Heart left ventricle (tissue), 16 donors: ENCODE measurements around the gene NCOA6. TPM values are rescaled to one million over a fixed set of nuclear protein-coding genes. Genes with fewer than 3 reads are reported as not detected.
A peak's percentile ranks its signal among the peaks of the same experiment; 100 is the strongest.

ENCODE experiments used
- ATAC-seq, 4 donors: fragments of 200-7000 bp; cut with Tn5 transposase; one replicate each; pipeline ENCODE4 v1.9.1; 2020 to 2022; ENCODE audit warnings: moderate library complexity in 4 of 4, mild to moderate bottlenecking in 3 of 4, moderate number of reproducible peaks in 1 of 4
- DNase-seq, 5 donors: peaks; one replicate each; pipeline ENCODE4 v3.0.0-alpha.2; 2020
- H3K27ac ChIP-seq, 12 donors: fragments of 200-600 bp; sonication (generic) in 4 of 12; one replicate each; pipeline versions ENCODE4 v1.5.0 to v1.8.0; 2016 to 2022; ENCODE audit warnings: mild to moderate bottlenecking in 2 of 12
- H3K27me3 ChIP-seq, 9 donors: fragments of 200-600 bp; sonication (generic) in 2 of 9; one replicate each; pipeline versions ENCODE4 v1.5.1 to v1.8.0; 2016 to 2022; ENCODE audit warnings: mild to moderate bottlenecking in 3 of 9
- H3K36me3 ChIP-seq, 9 donors: fragments of 200-600 bp; sonication (generic) in 2 of 9; one replicate each; pipeline versions ENCODE4 v1.5.0 to v1.8.0; 2018 to 2022; ENCODE audit warnings: mild to moderate bottlenecking in 2 of 9
- H3K4me1 ChIP-seq, 12 donors: fragments of 200-600 bp; sonication (generic) in 4 of 12; one replicate each; pipeline versions ENCODE4 v1.5.0 to v1.8.0; 2016 to 2022; ENCODE audit warnings: mild to moderate bottlenecking in 3 of 12
- H3K4me3 ChIP-seq, 12 donors: fragments of 200-600 bp; sonication (generic) in 4 of 12; one replicate each; pipeline versions ENCODE4 v1.5.0 to v1.8.0; 2017 to 2022; ENCODE audit warnings: mild to moderate bottlenecking in 9 of 12, moderate library complexity in 4 of 12
- H3K9me3 ChIP-seq, 12 donors: fragments of 200-600 bp; sonication (generic) in 4 of 12; one replicate each; pipeline versions ENCODE4 v1.5.0 to v1.8.0; 2016 to 2022; ENCODE audit warnings: mild to moderate bottlenecking in 1 of 12
- POLR2A ChIP-seq, 2 donors: fragments of 450-650 bp; IDR thresholded peaks; one replicate each; pipeline ENCODE4 v1.6.1; 2017; ENCODE audit warnings: antibody characterized with exemption in 2 of 2, mild to moderate bottlenecking in 2 of 2, moderate library complexity in 2 of 2
- WGBS, 4 donors: extraction: QIAGEN DNeasy Blood & Tissue Kit in 2 of 4; methylation state at CpG; one replicate each; pipeline versions ENCODE4 v1.1.5 to v1.1.7; 2013 to 2018; 5-methylcytosine and 5-hydroxymethylcytosine counted together
- intact Hi-C, 10 donors: fragments of 100-400 bp; cut with DNase I; formaldehyde crosslinking; loops; one replicate each; pipeline versions ENCODE4 v1.11.1 to v1.14.2; 2022
- polyA plus RNA-seq, 2 donors: library from polyadenylated mRNA; stranded (reverse); fragments of 200-250 nt; gene quantifications; one replicate each; pipeline ENCODE4 v1.2.3, GENCODE V29; 2013
- total RNA-seq, 9 donors: library from RNA; depleted of rRNA in 2 of 9; stranded (reverse); fragments of >200 nt in 2 of 9; fragmentation: NEBNext Ultra II Directional in 3 of 9; extraction: Animal tissue kit (Norgen Biotek cat#: 25700) in 3 of 9; gene quantifications; one replicate each; pipeline versions ENCODE4 v1.1.0 to v1.2.4, GENCODE V29; 2016 to 2023
- TF ChIP-seq, protein P1 (sequence below), 12 donors: fragments of 200-600 bp; sonication (generic) in 4 of 12; IDR thresholded peaks; one replicate each; pipeline versions ENCODE4 v1.5.0 to v1.8.0; 2018 to 2022; ENCODE audit warnings: antibody characterized with exemption in 12 of 12, mild to moderate bottlenecking in 5 of 12
- donor health status: ischemic (EF 13 %, LVEDD 7.1; RV severe dilation, severe dysfunction).
- donor health status: healthy with polysubstance abuse.
- donor health status: DM: no; HTN: yes; CAD: no.
- donor health status: DM: no; HTN: no; CAD: no.
- donor health status: ischemic (EF 25% LVEDD 6.9; RV normal size, moderate dysfunction).
- donor health status: ischemic (EF 25% LVEDD 5.7; RV mildly dilated, moderate dysfunction).
- donor health status: healthy.
- donor health status: DM: yes; HTN: yes; CAD: no.
- donor health status: ischemic (EF 35%, LVEDD 5.7; RV mildly dilated, moderate dysfunction).
- donor health status: nonischemic (EF 11% LVEDD 7.7; RV severe dilation, severe dysfunction).
- donor health status: DM: yes; HTN: yes; CAD: no.
- donor health status: PGD.
- donor health status: ischemic (EF 29% LVEDD 5.4; RV normal size, mild dysfunction).
- donor health status: nonischemic (EF 23%, LVEDD 6.1; RV moderate dilation, normal function).

NCOA6 gene
- total and polyA plus RNA-seq, 11 donors, result 13.0 to 34.0 (median 19.9) TPM

GRCh38 chr20:34713194-34713943, 112.1 kb downstream of the NCOA6 start:
- peak in 2 of 5 donors; percentile 42 to 44 for DNase-seq
- no peaks in the 10 kb centered on the region for H3K27me3 ChIP-seq
- H3K27ac ChIP-seq, result peak overlapping the region in 9 of 12 donors; percentile 14 to 60 (median 39)
- intact Hi-C loops, result no loop called here
- 50 to 82% (median 61%) methylated on average over 1 of the region's 1 CpG for WGBS, 4 donors
- peaks cover 0 to 47% (median 28%) of the 10 kb centered on the region in 12 donors for H3K4me1 ChIP-seq
- H3K36me3 ChIP-seq, result peaks cover 0 to 72% (median 52%) of the 10 kb centered on the region in 9 donors
- no peaks in the 10 kb centered on the region for H3K9me3 ChIP-seq
- TF ChIP-seq, protein P1, sequence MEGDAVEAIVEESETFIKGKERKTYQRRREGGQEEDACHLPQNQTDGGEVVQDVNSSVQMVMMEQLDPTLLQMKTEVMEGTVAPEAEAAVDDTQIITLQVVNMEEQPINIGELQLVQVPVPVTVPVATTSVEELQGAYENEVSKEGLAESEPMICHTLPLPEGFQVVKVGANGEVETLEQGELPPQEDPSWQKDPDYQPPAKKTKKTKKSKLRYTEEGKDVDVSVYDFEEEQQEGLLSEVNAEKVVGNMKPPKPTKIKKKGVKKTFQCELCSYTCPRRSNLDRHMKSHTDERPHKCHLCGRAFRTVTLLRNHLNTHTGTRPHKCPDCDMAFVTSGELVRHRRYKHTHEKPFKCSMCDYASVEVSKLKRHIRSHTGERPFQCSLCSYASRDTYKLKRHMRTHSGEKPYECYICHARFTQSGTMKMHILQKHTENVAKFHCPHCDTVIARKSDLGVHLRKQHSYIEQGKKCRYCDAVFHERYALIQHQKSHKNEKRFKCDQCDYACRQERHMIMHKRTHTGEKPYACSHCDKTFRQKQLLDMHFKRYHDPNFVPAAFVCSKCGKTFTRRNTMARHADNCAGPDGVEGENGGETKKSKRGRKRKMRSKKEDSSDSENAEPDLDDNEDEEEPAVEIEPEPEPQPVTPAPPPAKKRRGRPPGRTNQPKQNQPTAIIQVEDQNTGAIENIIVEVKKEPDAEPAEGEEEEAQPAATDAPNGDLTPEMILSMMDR (IDR thresholded peaks at IDR 0.05), result no peak
- no peak for TF ChIP-seq POLR2A (IDR thresholded peaks at IDR 0.05)
- ATAC-seq, result peak; percentile 6 to 28 (median 12)
- H3K4me3 ChIP-seq, result no peak overlapping the region

DNA sequence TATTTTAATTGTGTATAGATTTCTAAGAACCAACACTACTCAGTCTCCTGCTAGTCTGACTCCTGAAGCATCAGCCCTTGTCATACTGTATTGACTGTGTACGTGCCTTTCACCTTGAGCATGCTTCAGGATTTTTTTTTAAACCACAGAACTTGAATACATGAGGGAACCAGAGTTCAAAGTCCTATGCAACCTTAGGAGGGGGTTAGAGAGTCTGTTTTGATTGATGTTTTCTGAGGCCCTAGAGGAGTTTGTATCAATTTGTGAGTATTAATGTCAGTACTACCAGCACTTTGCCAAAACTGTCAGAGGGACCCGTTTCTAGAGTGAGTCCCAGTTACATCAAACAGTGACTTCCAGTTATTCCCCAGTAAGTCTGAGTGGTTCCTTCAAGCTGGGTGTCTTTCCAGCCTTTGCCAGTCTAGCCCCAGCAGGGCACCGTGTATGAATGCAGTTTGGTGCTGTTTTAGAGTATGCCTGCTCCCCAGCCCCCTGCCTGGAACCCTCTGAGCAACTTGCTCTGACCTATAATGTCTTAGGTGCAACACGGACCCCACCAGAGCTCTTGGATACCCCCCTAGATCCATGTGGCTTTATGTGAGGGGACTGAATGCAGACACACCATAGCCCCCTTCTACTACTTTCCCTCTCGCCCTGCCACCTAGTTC, 112.8 kb downstream of the NCOA6 start:
- Histone ChIP-seq H3K27ac (peak overlapping the region in 9 of 12 donors; percentile 14 to 58 (median 39)), H3K4me1 (peaks cover 0 to 54% (median 30%) of the 10 kb centered on the region in 12 donors), H3K4me3 (no peak overlapping the region), H3K9me3 (no peaks in the 10 kb centered on the region), H3K27me3 (no peaks in the 10 kb centered on the region), H3K36me3 (peaks cover 0 to 66% (median 46%) of the 10 kb centered on the region in 9 donors)
- DNase-seq, result no peak
- WGBS, 4 donors, result 68 to 80% (median 72%) methylated on average over 5 of the region's 5 CpGs
- TF ChIP-seq POLR2A (IDR thresholded peaks at IDR 0.05), result no peak
- TF ChIP-seq, protein P1 (IDR thresholded peaks at IDR 0.05), result no peak
- intact Hi-C loops, result no loop called here
- ATAC-seq, result no peak

- Histone ChIP-seq H3K4me1 (peaks cover 0 to 62% (median 35%) of the 10 kb centered on the region in 12 donors), H3K36me3 (peaks cover 0 to 59% (median 39%) of the 10 kb centered on the region in 9 donors), H3K4me3 (no peak overlapping the region), H3K9me3 (no peaks in the 10 kb centered on the region), H3K27ac (peak overlapping the region in 2 of 12 donors; percentile 0 to 36), H3K27me3 (no peaks in the 10 kb centered on the region)
- 90 to 99% (median 96%) methylated on average over 3 of the region's 3 CpGs for WGBS, 4 donors
- DNase-seq (no peak), ATAC-seq (no peak)
- TF ChIP-seq, protein P1 (IDR thresholded peaks at IDR 0.05), result no peak
- no peak for TF ChIP-seq POLR2A (IDR thresholded peaks at IDR 0.05)
- intact Hi-C loops, result no loop called here
Measured at GRCh38 chr20:34711813-34712430, 113.5 kb downstream of the NCOA6 start.
